Trophoblast cell (in vitro differentiated cells and primary cell): ENCODE results near the gene TRMT10B.
"Not testable (repeated sequence)": the region's sequence is repeated elsewhere in the genome, so short reads cannot be mapped to it uniquely, and the experiment has no call there.

ENCODE experiments used
- DNase-seq, 2 donors: peaks; one replicate each; pipeline ENCODE4 v3.0.0-alpha.2; 2016
- H2AFZ ChIP-seq: 2 replicates; pipeline ENCODE4 v1.6.1; 2013; ENCODE audit warnings: low read length, moderate library complexity, mild to moderate bottlenecking; ENCODE audit not compliant: insufficient read depth, poor library complexity
- H2AK5ac ChIP-seq: 2 replicates; pipeline ENCODE4 v1.6.1; 2013; ENCODE audit warnings: mild to moderate bottlenecking, low read length
- H2BK120ac ChIP-seq: 2 replicates; pipeline ENCODE4 v1.6.1; 2013; ENCODE audit warnings: low read length, mild to moderate bottlenecking, moderate library complexity; ENCODE audit not compliant: insufficient read depth, poor library complexity
- H2BK12ac ChIP-seq: 2 replicates; pipeline ENCODE4 v1.6.1; 2013; ENCODE audit warnings: mild to moderate bottlenecking, low read length, moderate library complexity
- H2BK5ac ChIP-seq: 2 replicates; pipeline ENCODE4 v1.6.1; 2013; ENCODE audit warnings: low read length, low read depth, moderate library complexity, mild to moderate bottlenecking; ENCODE audit not compliant: poor library complexity
- H3K14ac ChIP-seq: 2 replicates; pipeline ENCODE4 v1.6.1; 2013; ENCODE audit warnings: mild to moderate bottlenecking, low read length
- H3K18ac ChIP-seq: 2 replicates; pipeline ENCODE4 v1.6.1; 2013; ENCODE audit warnings: mild to moderate bottlenecking, low read length
- H3K23ac ChIP-seq: 2 replicates; pipeline ENCODE4 v1.6.1; 2013; ENCODE audit warnings: low read length
- H3K27ac ChIP-seq: 2 replicates; pipeline ENCODE4 v1.5.1; 2013; ENCODE audit warnings: low read depth, mild to moderate bottlenecking, inconsistent platforms, low read length, moderate library complexity
- H3K27me3 ChIP-seq: 2 replicates; pipeline ENCODE4 v1.6.1; 2013; ENCODE audit warnings: inconsistent platforms, mild to moderate bottlenecking, low read length, moderate library complexity; ENCODE audit not compliant: insufficient read depth
- H3K36me3 ChIP-seq, 2 experiments: 1 replicate in 1 of 2; 2 replicates in 1 of 2; pipeline ENCODE4 v1.6.1; 2013; ENCODE audit warnings: low read length in 2 of 2, mild to moderate bottlenecking in 2 of 2, moderate library complexity in 1 of 2; ENCODE audit not compliant: insufficient read depth in 2 of 2, control insufficient read depth in 1 of 2
- H3K4ac ChIP-seq: 2 replicates; pipeline ENCODE4 v1.6.1; 2013; ENCODE audit warnings: low read depth, mild to moderate bottlenecking, low read length, moderate library complexity
- H3K4me1 ChIP-seq, 2 experiments: 1 replicate in 1 of 2; 2 replicates in 1 of 2; pipeline ENCODE4 v1.6.1; 2013; ENCODE audit warnings: low read length in 2 of 2, mild to moderate bottlenecking in 2 of 2, moderate library complexity in 1 of 2; ENCODE audit not compliant: insufficient read depth in 2 of 2, control insufficient read depth in 1 of 2
- H3K4me2 ChIP-seq: 2 replicates; pipeline ENCODE4 v1.6.1; 2013; ENCODE audit warnings: inconsistent platforms, mild to moderate bottlenecking, low read length, moderate library complexity
- H3K4me3 ChIP-seq: 2 replicates; pipeline ENCODE4 v1.5.1; 2013; ENCODE audit warnings: mild to moderate bottlenecking, low read depth, low read length, inconsistent platforms
- H3K79me1 ChIP-seq: one replicate; pipeline ENCODE4 v1.6.1; 2013; ENCODE audit warnings: low read length
- H3K79me2 ChIP-seq: 2 replicates; pipeline ENCODE4 v1.6.1; 2013; ENCODE audit warnings: low read length, mild to moderate bottlenecking; ENCODE audit not compliant: control insufficient read depth, insufficient read depth, poor library complexity
- H3K9ac ChIP-seq: 2 replicates; pipeline ENCODE4 v1.6.1; 2013; ENCODE audit warnings: mild to moderate bottlenecking, low read length
- H3K9me3 ChIP-seq: 2 replicates; pipeline ENCODE4 v1.6.1; 2013; ENCODE audit warnings: low read depth, mild to moderate bottlenecking, control low read depth, inconsistent platforms, low read length; ENCODE audit not compliant: insufficient read depth
- H4K12ac ChIP-seq: 2 replicates; pipeline ENCODE4 v1.6.1; 2013; ENCODE audit warnings: low read depth, mild to moderate bottlenecking, low read length, moderate library complexity
- H4K8ac ChIP-seq: 2 replicates; pipeline ENCODE4 v1.6.1; 2013; ENCODE audit warnings: low read depth, mild to moderate bottlenecking, low read length, moderate library complexity
- H4K91ac ChIP-seq: one replicate; pipeline ENCODE4 v1.6.1; 2013; ENCODE audit warnings: low read depth, mild to moderate bottlenecking, low read length, moderate library complexity
- WGBS: extraction: QIAGEN DNeasy Blood & Tissue Kit; methylation state at CpG from one replicate; pipeline ENCODE4 v1.1.7; 2013; ENCODE audit warnings: missing lambda C conversion rate; ENCODE audit not compliant: insufficient read length, insufficient coverage; ENCODE audit errors: extremely low coverage; 5-methylcytosine and 5-hydroxymethylcytosine counted together

TRMT10B gene

GRCh38 chr9:37812773-37813379 lies 59.3 kb downstream of the TRMT10B start:
- Histone ChIP-seq H2AFZ (no peak overlapping the region), H3K27ac (no peak overlapping the region), H3K14ac (no peak overlapping the region), H3K23ac (no peak overlapping the region), H4K91ac (no peak overlapping the region), H3K79me1 (no peaks in the 10 kb centered on the region), H3K4me2 (no peak overlapping the region), H3K9me3 (no peaks in the 10 kb centered on the region), H3K4me3 (no peak overlapping the region), H3K9ac (no peak overlapping the region), H2AK5ac (no peak overlapping the region), H3K27me3 (no peaks in the 10 kb centered on the region), H3K36me3 (peaks cover 1 to 4% of the 10 kb centered on the region in 2 experiments), H3K4ac (no peak overlapping the region), H2BK120ac (no peak overlapping the region), H4K12ac (no peak overlapping the region), H4K8ac (no peak overlapping the region), H3K79me2 (no peaks in the 10 kb centered on the region), H3K18ac (peak overlapping the region; percentile 59), H2BK5ac (no peak overlapping the region), H2BK12ac (no peak overlapping the region), H3K4me1 (no peaks in the 10 kb centered on the region)
- no CpG with 5 or more reads among the region's 5 CpGs for WGBS
- DNase-seq = no peak

DNA sequence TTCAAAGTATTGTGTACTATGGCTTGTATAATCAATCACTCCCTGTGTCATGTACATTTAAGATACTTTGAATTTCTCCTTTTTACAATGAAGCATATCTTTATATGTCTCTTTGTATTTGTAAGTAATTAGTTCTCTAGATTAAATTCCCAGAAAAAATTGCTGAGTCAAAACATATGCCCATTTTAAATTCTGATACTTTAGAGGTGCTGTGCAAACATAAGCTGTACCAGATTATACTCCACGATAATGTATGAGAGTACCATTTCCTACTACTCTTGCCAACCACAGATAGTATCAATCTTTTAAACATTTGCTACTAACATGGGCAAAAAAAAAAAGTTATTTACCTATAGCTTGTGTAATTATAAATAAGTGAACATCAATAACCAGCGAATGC lies 65.2 kb downstream of the TRMT10B start:
- H3K79me2 ChIP-seq = no peaks in the 10 kb centered on the region

GRCh38 chr9:37820142-37820541 lies 66.5 kb downstream of the TRMT10B start:
- H2BK120ac ChIP-seq = no peak overlapping the region
- no peak overlapping the region for H2BK12ac ChIP-seq
- no peaks in the 10 kb centered on the region for H3K79me1 ChIP-seq
- no peaks in the 10 kb centered on the region for H3K4me1 ChIP-seq
- no peak overlapping the region for H4K8ac ChIP-seq
- no peak overlapping the region for H3K18ac ChIP-seq
- no peak overlapping the region for H3K4ac ChIP-seq
- H3K4me3 ChIP-seq = no peak overlapping the region
- DNase-seq = no peak
- no peak overlapping the region for H3K23ac ChIP-seq
- no peak overlapping the region for H4K91ac ChIP-seq
- H3K14ac ChIP-seq = no peak overlapping the region
- no CpG with 5 or more reads among the region's 5 CpGs for WGBS
- no peak overlapping the region for H2BK5ac ChIP-seq
- no peaks in the 10 kb centered on the region for H3K9me3 ChIP-seq
- no peak overlapping the region for H3K4me2 ChIP-seq
- H3K9ac ChIP-seq = no peak overlapping the region
- peaks cover 2 to 3% of the 10 kb centered on the region in 2 experiments for H3K36me3 ChIP-seq
- no peak overlapping the region for H4K12ac ChIP-seq
- H3K79me2 ChIP-seq = no peaks in the 10 kb centered on the region
- H2AK5ac ChIP-seq = no peak overlapping the region
- no peak overlapping the region for H2AFZ ChIP-seq
- no peaks in the 10 kb centered on the region for H3K27me3 ChIP-seq
- H3K27ac ChIP-seq = no peak overlapping the region

More for the DNA sequence above, 65.2 kb downstream of the TRMT10B start:
- no peak overlapping the region for H4K8ac ChIP-seq
- H3K9ac ChIP-seq = no peak overlapping the region
- H2AFZ ChIP-seq = no peak overlapping the region
- no peak overlapping the region for H3K4me3 ChIP-seq
- H4K91ac ChIP-seq = no peak overlapping the region
- H3K27me3 ChIP-seq = no peaks in the 10 kb centered on the region
- H4K12ac ChIP-seq = no peak overlapping the region
- no peak overlapping the region for H3K14ac ChIP-seq
- no peak overlapping the region for H2BK120ac ChIP-seq
- peaks cover 2 to 3% of the 10 kb centered on the region in 2 experiments for H3K36me3 ChIP-seq
- no peak overlapping the region for H3K27ac ChIP-seq
- no peak overlapping the region for H2BK5ac ChIP-seq
- no peak overlapping the region for H2AK5ac ChIP-seq
- no peak overlapping the region for H3K4me2 ChIP-seq
- no peak for DNase-seq
- no peaks in the 10 kb centered on the region for H3K4me1 ChIP-seq
- no peak overlapping the region for H3K23ac ChIP-seq
- no peak overlapping the region for H3K4ac ChIP-seq
- H3K79me1 ChIP-seq = no peaks in the 10 kb centered on the region
- WGBS = no CpG with 5 or more reads among the region's 2 CpGs
- H3K9me3 ChIP-seq = no peaks in the 10 kb centered on the region
- no peak overlapping the region for H3K18ac ChIP-seq
- H2BK12ac ChIP-seq = no peak overlapping the region

DNA sequence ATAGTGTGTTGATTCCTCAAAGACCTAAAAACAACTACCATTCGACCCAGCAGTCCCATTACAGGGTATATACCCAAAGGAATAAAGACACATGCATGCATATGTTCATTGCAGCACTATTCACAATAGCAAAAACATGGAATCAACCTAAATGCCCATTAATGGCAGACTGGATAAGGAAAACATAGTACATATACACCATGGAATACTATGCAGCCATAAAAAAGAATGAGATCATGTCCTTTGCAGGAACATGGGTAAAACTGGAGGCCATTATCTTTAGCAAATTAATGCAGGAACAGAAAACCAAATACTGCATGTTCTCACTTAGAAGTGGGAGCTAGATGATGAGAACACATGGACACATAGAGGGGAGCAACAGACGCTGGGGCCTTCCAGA lies 71.6 kb downstream of the TRMT10B start:
- not testable (repeated sequence) for H3K79me2 ChIP-seq, H3K14ac ChIP-seq, H3K79me1 ChIP-seq, H3K9me3 ChIP-seq, H2BK5ac ChIP-seq, H2AK5ac ChIP-seq, H2BK120ac ChIP-seq, H3K4ac ChIP-seq, H4K12ac ChIP-seq, H2AFZ ChIP-seq, H3K27ac ChIP-seq, H4K91ac ChIP-seq, H3K4me1 ChIP-seq, H4K8ac ChIP-seq, H3K9ac ChIP-seq, DNase-seq, H3K27me3 ChIP-seq, H3K4me2 ChIP-seq, H3K4me3 ChIP-seq, H3K18ac ChIP-seq, H2BK12ac ChIP-seq, H3K23ac ChIP-seq
- no CpG with 5 or more reads among the region's 2 CpGs for WGBS
- H3K36me3 ChIP-seq = peaks cover 8 to 11% of the 10 kb centered on the region in 2 experiments
